HCT116 (cell line): Measurements from ENCODE around the gene UMAD1. TPM values are rescaled to one million over a fixed set of nuclear protein-coding genes. Genes with fewer than 3 reads are reported as not detected.

Experiments
- ATAC-seq: fragments of 200-7000 bp; cut with Tn5 transposase; 2 replicates; pipeline ENCODE4 v1.9.1; 2020; ENCODE audit warnings: mild to moderate bottlenecking, moderate library complexity
- BruUV-seq: library from RNA; stranded (reverse); fragments of 400-500 nt; replicated peaks from 2 replicates; lab custom pipeline; 2021; lab: Mats Ljungman, UMichigan
- CTCF ChIA-PET: fragments of 300-600 bp; sonication (Branson Sonifier 250); formaldehyde crosslinking; loops from one replicate; lab custom pipeline; 2021; ENCODE audit warnings: antibody characterized with exemption; lab: Charles Lee
- POLR2A ChIA-PET: fragments of 300-600, 350-600 bp; sonication (Branson Sonifier 250); formaldehyde crosslinking; loops from one replicate; lab custom pipeline; 2021; ENCODE audit warnings: antibody characterized with exemption; lab: Charles Lee
- RAD21 ChIA-PET, 2 experiments: fragments of 300-600 bp; sonication (Branson Sonifier 250); formaldehyde crosslinking; loops; one replicate each; lab custom pipeline; 2023; ENCODE audit warnings: low total read pairs in 2 of 2; ENCODE audit not compliant: uncharacterized antibody in 2 of 2, unreplicated experiment in 2 of 2, low non-redundant PET in 1 of 2; lab: Charles Lee
- DNase-seq: peaks from one replicate; pipeline ENCODE4 v3.0.0-alpha.2; 2010; ENCODE audit warnings: low read depth, low spot score
- H2AFZ ChIP-seq: fragments of 200-600 bp; shearing (Covaris generic), sonication (generic); 2 replicates; pipeline ENCODE4 v1.6.1; 2017; ENCODE audit warnings: low read depth, mixed run types, mixed read lengths, antibody characterized with exemption, low read length; ENCODE audit not compliant: poor library complexity, severe bottlenecking
- H3K27ac ChIP-seq: 2 replicates; pipeline ENCODE4 v1.5.1; 2012; ENCODE audit warnings: low read depth, low read length
- H3K27me3 ChIP-seq: fragments of 200-600 bp; sonication (generic); 2 replicates; pipeline ENCODE4 v1.6.1; 2016; ENCODE audit warnings: mixed run types, low read length, mixed read lengths; ENCODE audit not compliant: insufficient read depth
- H3K36me3 ChIP-seq, 2 experiments: fragments of 200-500 bp in 1 of 2; fragments of 200-600 bp in 1 of 2; sonication (Bioruptor generic) in 1 of 2; sonication (generic) in 1 of 2; 2 replicates each; pipeline versions ENCODE4 v1.5.1 to v1.6.1; 2014 to 2016; ENCODE audit warnings: low read length in 2 of 2, inconsistent platforms in 1 of 2, mixed read lengths in 1 of 2, mixed run types in 1 of 2; ENCODE audit not compliant: insufficient read depth in 2 of 2, control insufficient read depth in 1 of 2
- H3K4me1 ChIP-seq, 2 experiments: fragments of 200-600 bp in 1 of 2; sonication (generic) in 1 of 2; 2 replicates each; pipeline versions ENCODE4 v1.5.1 to v1.6.1; 2012 to 2017; ENCODE audit warnings: low read length in 2 of 2, inconsistent platforms in 1 of 2, mild to moderate bottlenecking in 1 of 2, mixed read lengths in 1 of 2, mixed run types in 1 of 2, moderate library complexity in 1 of 2; ENCODE audit not compliant: insufficient read depth in 2 of 2, control insufficient read depth in 1 of 2
- H3K4me2 ChIP-seq: fragments of 200-600 bp; sonication (generic); 2 replicates; pipeline ENCODE4 v1.6.1; 2017; ENCODE audit warnings: mixed run types, low read length, mixed read lengths
- H3K4me3 ChIP-seq, 2 experiments: fragments of 200-600 bp in 1 of 2; sonication (generic) in 1 of 2; replicated peaks in 1 of 2; 2 replicates each; pipeline ENCODE4 v1.5.1; 2011 to 2016; ENCODE audit warnings: low read length in 2 of 2, control low read depth in 1 of 2, low read depth in 1 of 2, mild to moderate bottlenecking in 1 of 2, mixed read lengths in 1 of 2, mixed run types in 1 of 2
- H3K79me2 ChIP-seq: fragments of 200-600 bp; sonication (generic); 2 replicates; pipeline ENCODE4 v1.6.1; 2017; ENCODE audit warnings: mild to moderate bottlenecking, mixed run types, low read length, moderate library complexity, mixed read lengths; ENCODE audit not compliant: insufficient read depth
- H3K9ac ChIP-seq: fragments of 200-600 bp; sonication (generic); 2 replicates; pipeline ENCODE4 v1.6.1; 2016; ENCODE audit warnings: low read length, mixed read lengths
- H3K9me2 ChIP-seq: fragments of 200-600 bp; sonication (generic), shearing (Covaris generic); 2 replicates; pipeline ENCODE4 v1.6.1; 2017; ENCODE audit warnings: mixed run types, mild to moderate bottlenecking, moderate library complexity; ENCODE audit not compliant: insufficient read depth
- H3K9me3 ChIP-seq, 2 experiments: fragments of 200-500 bp in 1 of 2; fragments of 200-600 bp in 1 of 2; sonication (Bioruptor generic) in 1 of 2; sonication (generic) in 1 of 2; 2 replicates each; pipeline ENCODE4 v1.6.1; 2014 to 2017; ENCODE audit warnings: low read length in 2 of 2, mixed read lengths in 2 of 2, inconsistent platforms in 1 of 2, low read depth in 1 of 2, mild to moderate bottlenecking in 1 of 2, mixed run types in 1 of 2, moderate library complexity in 1 of 2; ENCODE audit not compliant: control insufficient read depth in 1 of 2, insufficient read depth in 1 of 2
- H4K20me1 ChIP-seq: fragments of 200-600 bp; sonication (generic), shearing (Covaris generic); 2 replicates; pipeline ENCODE4 v1.6.1; 2017; ENCODE audit warnings: mixed run types, mild to moderate bottlenecking, moderate library complexity; ENCODE audit not compliant: insufficient read depth
- CBX3 ChIP-seq: IDR thresholded peaks from 2 replicates; pipeline ENCODE4 v1.6.1; 2012; ENCODE audit warnings: low read depth
- CEBPB ChIP-seq: IDR thresholded peaks from 2 replicates; pipeline ENCODE4 v1.6.1; 2012; ENCODE audit warnings: low read depth
- EZH2 ChIP-seq: fragments of 200-600 bp; sonication (generic); IDR thresholded peaks from 2 replicates; pipeline ENCODE4 v1.6.1; 2017; ENCODE audit warnings: antibody characterized with exemption, mixed run types
- EZH2phosphoT487 ChIP-seq: fragments of 200-600 bp; IDR thresholded peaks from 2 replicates; pipeline ENCODE4 v1.6.1; 2018; ENCODE audit warnings: antibody characterized with exemption, borderline replicate concordance
- JUND ChIP-seq: IDR thresholded peaks from 2 replicates; pipeline ENCODE4 v1.6.1; 2012
- POLR2A ChIP-seq: IDR thresholded peaks from 2 replicates; pipeline ENCODE4 v1.7.0; 2011; ENCODE audit warnings: borderline replicate concordance; ENCODE audit not compliant: insufficient read depth, insufficient read length; ENCODE audit errors: extremely low read depth
- POLR2AphosphoS5 ChIP-seq: IDR thresholded peaks from 2 replicates; pipeline ENCODE4 v1.6.1; 2011; ENCODE audit warnings: mild to moderate bottlenecking, low read depth, low read length, moderate library complexity
- SP1 ChIP-seq: IDR thresholded peaks from 2 replicates; pipeline ENCODE4 v1.6.1; 2012; ENCODE audit warnings: low read depth
- ZNF274 ChIP-seq: fragments of 200-500 bp; sonication (Bioruptor generic); IDR thresholded peaks from 2 replicates; pipeline ENCODE4 v1.6.1; 2014; ENCODE audit warnings: mild to moderate bottlenecking, low read depth, low read length, inconsistent platforms
- intact Hi-C: fragments of 100-400 bp; cut with micrococcal nuclease; formaldehyde crosslinking; loops from 2 replicates; pipeline ENCODE4 v1.10.0; 2022
- total RNA-seq: library from RNA; stranded (reverse); gene quantifications from one replicate; pipeline ENCODE4 v1.2.1, GENCODE V29; 2021; ENCODE audit not compliant: unreplicated experiment
- TF ChIP-seq, protein P1 (sequence below): IDR thresholded peaks from 2 replicates; pipeline ENCODE4 v1.6.1; 2012
- TF ChIP-seq, protein P2 (sequence below), 3 experiments: fragments of 200-600 bp in 1 of 3; sonication (generic) in 1 of 3; IDR thresholded peaks in 2 of 3; conservative IDR thresholded peaks in 1 of 3; 2 replicates each; pipeline ENCODE4 v1.5.1; 2012 to 2017; ENCODE audit warnings: low read depth in 2 of 3, low read length in 2 of 3, antibody characterized with exemption in 1 of 3, borderline replicate concordance in 1 of 3, control low read depth in 1 of 3, mild to moderate bottlenecking in 1 of 3, mixed read lengths in 1 of 3, mixed run types in 1 of 3, moderate library complexity in 1 of 3; ENCODE audit not compliant: insufficient read depth in 1 of 3

UMAD1 gene
- total RNA-seq, 1 experiment from 2014 or later, result 12.7 TPM

DNA sequence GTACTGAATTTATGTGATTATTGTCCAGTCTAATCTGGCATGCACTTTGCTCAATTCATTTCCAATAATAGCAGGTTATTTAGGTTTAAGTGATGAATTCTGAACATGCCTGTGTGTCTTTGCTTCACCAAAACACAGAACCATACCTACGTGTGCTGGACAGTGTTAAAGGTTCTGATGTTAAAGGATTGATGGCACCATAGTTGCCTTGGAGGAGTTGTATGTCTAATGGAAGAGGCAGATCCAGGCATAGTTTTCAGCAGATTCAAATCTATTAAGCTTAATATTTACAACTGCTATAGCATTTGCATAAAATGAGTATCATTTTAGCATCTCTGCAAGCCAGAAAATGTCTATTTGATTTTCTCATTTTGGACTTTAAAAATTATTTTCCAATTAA is 28.0 kb upstream of the UMAD1 start:
- ATAC-seq, result no peak
- Histone ChIP-seq H3K9me3 (no peaks in the 10 kb centered on the region), H4K20me1 (no peaks in the 10 kb centered on the region), H3K36me3 (peaks cover 0 to 6% of the 10 kb centered on the region in 2 experiments; a peak in 1 of 4 replicates), H3K9ac (no peak overlapping the region), H3K4me3 (no peak overlapping the region), H3K4me2 (no peak overlapping the region), H3K27ac (no peak overlapping the region), H3K79me2 (no peaks in the 10 kb centered on the region), H3K9me2 (no peaks in the 10 kb centered on the region), H2AFZ (no peak overlapping the region), H3K4me1 (no peaks in the 10 kb centered on the region), H3K27me3 (no peaks in the 10 kb centered on the region)
- CTCF ChIA-PET, result no interaction called here
- no peak for DNase-seq
- POLR2A ChIA-PET, result no interaction called here
- no peak for TF ChIP-seq EZH2
- no peak for TF ChIP-seq SP1
- no peak for TF ChIP-seq POLR2A
- TF ChIP-seq POLR2AphosphoS5, result no peak
- TF ChIP-seq, protein P1, sequence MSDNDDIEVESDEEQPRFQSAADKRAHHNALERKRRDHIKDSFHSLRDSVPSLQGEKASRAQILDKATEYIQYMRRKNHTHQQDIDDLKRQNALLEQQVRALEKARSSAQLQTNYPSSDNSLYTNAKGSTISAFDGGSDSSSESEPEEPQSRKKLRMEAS, result no peak
- no peak for TF ChIP-seq CEBPB
- TF ChIP-seq EZH2phosphoT487, result no peak
- TF ChIP-seq JUND, result no peak
- no peak for TF ChIP-seq CBX3
- TF ChIP-seq ZNF274, result no peak
- TF ChIP-seq, protein P2, sequence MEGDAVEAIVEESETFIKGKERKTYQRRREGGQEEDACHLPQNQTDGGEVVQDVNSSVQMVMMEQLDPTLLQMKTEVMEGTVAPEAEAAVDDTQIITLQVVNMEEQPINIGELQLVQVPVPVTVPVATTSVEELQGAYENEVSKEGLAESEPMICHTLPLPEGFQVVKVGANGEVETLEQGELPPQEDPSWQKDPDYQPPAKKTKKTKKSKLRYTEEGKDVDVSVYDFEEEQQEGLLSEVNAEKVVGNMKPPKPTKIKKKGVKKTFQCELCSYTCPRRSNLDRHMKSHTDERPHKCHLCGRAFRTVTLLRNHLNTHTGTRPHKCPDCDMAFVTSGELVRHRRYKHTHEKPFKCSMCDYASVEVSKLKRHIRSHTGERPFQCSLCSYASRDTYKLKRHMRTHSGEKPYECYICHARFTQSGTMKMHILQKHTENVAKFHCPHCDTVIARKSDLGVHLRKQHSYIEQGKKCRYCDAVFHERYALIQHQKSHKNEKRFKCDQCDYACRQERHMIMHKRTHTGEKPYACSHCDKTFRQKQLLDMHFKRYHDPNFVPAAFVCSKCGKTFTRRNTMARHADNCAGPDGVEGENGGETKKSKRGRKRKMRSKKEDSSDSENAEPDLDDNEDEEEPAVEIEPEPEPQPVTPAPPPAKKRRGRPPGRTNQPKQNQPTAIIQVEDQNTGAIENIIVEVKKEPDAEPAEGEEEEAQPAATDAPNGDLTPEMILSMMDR (IDR thresholded peaks at IDR 0.05 in 2 of 3, conservative IDR thresholded peaks at IDR 0.05 in 1 of 3; ENCODE audit: borderline replicate concordance in 1 of 3, insufficient read depth in 1 of 3, low read depth in 2 of 3, low read length in 2 of 3), result no peak
- no TSS peak for BruUV-seq
- intact Hi-C loops, result no loop called here
- RAD21 ChIA-PET, result no interaction called here
